H1 (cell line): ENCODE results near the gene ACOD1. TPM values are rescaled to one million over a fixed set of nuclear protein-coding genes. Genes with fewer than 3 reads are reported as not detected.

Experiments used
- CTCF ChIA-PET: fragments of 300-600 bp; sonication (Branson Sonifier 250); formaldehyde crosslinking; loops from one replicate; lab custom pipeline; 2021; ENCODE audit not compliant: partially characterized antibody; lab: Charles Lee
- POLR2A ChIA-PET: fragments of 300-600 bp; sonication (Branson Sonifier 250); formaldehyde crosslinking; loops from one replicate; lab custom pipeline; 2021; ENCODE audit warnings: inconsistent platforms; ENCODE audit not compliant: partially characterized antibody; lab: Charles Lee
- DNase-seq, 2 experiments: peaks; one replicate each; pipeline versions ENCODE4 v3.0.0 to v3.0.0-alpha.2; 2010 to 2022; ENCODE audit warnings: low spot score in 2 of 2, low read depth in 1 of 2, mixed read lengths in 1 of 2
- FAIRE-seq: peaks from 2 replicates; lab custom pipeline; 2011; peaks lifted over from hg19 to GRCh38; lab: Jason Lieb, UNC
- H2AFZ ChIP-seq: 2 replicates; pipeline ENCODE4 v1.8.1; 2012; ENCODE audit warnings: low read length, inconsistent platforms
- H2AK5ac ChIP-seq: 2 replicates; pipeline ENCODE4 v1.6.1; 2013; ENCODE audit warnings: low read depth, low read length
- H2BK120ac ChIP-seq: replicated peaks from 2 replicates; pipeline ENCODE3; 2013; ENCODE audit warnings: low read depth, low read length, inconsistent platforms
- H2BK12ac ChIP-seq: 2 replicates; pipeline ENCODE4 v1.6.1; 2013; ENCODE audit warnings: low read depth, low read length
- H2BK15ac ChIP-seq: 2 replicates; pipeline ENCODE4 v1.6.1; 2013; ENCODE audit warnings: low read length
- H2BK20ac ChIP-seq: 2 replicates; pipeline ENCODE4 v1.6.1; 2013; ENCODE audit warnings: low read length
- H2BK5ac ChIP-seq: 2 replicates; pipeline ENCODE4 v1.6.1; 2013; ENCODE audit warnings: low read depth, low read length
- H3K14ac ChIP-seq: 2 replicates; pipeline ENCODE4 v1.6.1; 2013; ENCODE audit warnings: inconsistent platforms; ENCODE audit not compliant: insufficient read length
- H3K18ac ChIP-seq: 2 replicates; pipeline ENCODE4 v1.6.1; 2013; ENCODE audit warnings: low read length; ENCODE audit errors: extremely low read depth
- H3K23ac ChIP-seq: 2 replicates; pipeline ENCODE4 v1.6.1; 2013; ENCODE audit warnings: inconsistent platforms; ENCODE audit not compliant: insufficient read length
- H3K23me2 ChIP-seq: 2 replicates; pipeline ENCODE4 v1.6.1; 2013; ENCODE audit warnings: low read depth, low read length
- H3K27ac ChIP-seq: 2 replicates; pipeline ENCODE4 v1.6.1; 2011; ENCODE audit warnings: low read depth, low read length, inconsistent platforms
- H3K27me3 ChIP-seq, 4 experiments: replicated peaks in 1 of 4; 1 replicate in 1 of 4; 2 replicates in 3 of 4; pipeline versions ENCODE4 v1.6.1 to v1.8.1; 2011 to 2013; ENCODE audit warnings: low read length in 3 of 4, mild to moderate bottlenecking in 3 of 4, inconsistent platforms in 2 of 4, mixed read lengths in 2 of 4, moderate library complexity in 1 of 4; ENCODE audit not compliant: control insufficient read depth in 3 of 4, insufficient read depth in 3 of 4; ENCODE audit errors: extremely low read depth in 1 of 4
- H3K36me3 ChIP-seq, 4 experiments: 2 replicates each; pipeline versions ENCODE4 v1.6.1 to v1.8.1; 2011 to 2013; ENCODE audit warnings: mild to moderate bottlenecking in 4 of 4, low read length in 3 of 4, moderate library complexity in 2 of 4, control low read depth in 1 of 4, inconsistent platforms in 1 of 4; ENCODE audit not compliant: insufficient read depth in 4 of 4, control insufficient read depth in 2 of 4
- H3K4ac ChIP-seq: replicated peaks from 2 replicates; pipeline ENCODE3; 2013; ENCODE audit warnings: low read length, low read depth, mixed read lengths, inconsistent platforms; ENCODE audit not compliant: insufficient read length
- H3K4me1 ChIP-seq, 4 experiments: replicated peaks in 1 of 4; 1 replicate in 1 of 4; 2 replicates in 3 of 4; pipeline versions ENCODE4 v1.6.1 to v1.8.1; 2011 to 2013; ENCODE audit warnings: low read length in 3 of 4, inconsistent platforms in 2 of 4, mixed read lengths in 1 of 4; ENCODE audit not compliant: insufficient read depth in 4 of 4, control insufficient read depth in 3 of 4
- H3K4me2 ChIP-seq, 2 experiments: 2 replicates each; pipeline versions ENCODE4 v1.6.1 to v1.8.1; 2011 to 2013; ENCODE audit warnings: low read depth in 2 of 2, low read length in 2 of 2, control low read depth in 1 of 2, inconsistent platforms in 1 of 2, mild to moderate bottlenecking in 1 of 2; ENCODE audit not compliant: insufficient read depth in 1 of 2
- H3K4me3 ChIP-seq, 4 experiments: fragments of 200-600, 300-600 bp in 1 of 4; sonication (generic), shearing (Covaris generic), sonication (Bioruptor Twin) in 1 of 4; 2 replicates each; pipeline versions ENCODE4 v1.5.1 to v1.8.1; 2011 to 2016; ENCODE audit warnings: low read length in 4 of 4, low read depth in 3 of 4, control low read depth in 2 of 4, inconsistent platforms in 2 of 4, mild to moderate bottlenecking in 2 of 4, mixed read lengths in 1 of 4, moderate library complexity in 1 of 4; ENCODE audit not compliant: insufficient read depth in 2 of 4; ENCODE audit errors: extremely low read depth in 1 of 4
- H3K56ac ChIP-seq: replicated peaks from 2 replicates; pipeline ENCODE3; 2013; ENCODE audit warnings: low read depth, mild to moderate bottlenecking, mixed read lengths, low read length, inconsistent platforms; ENCODE audit not compliant: insufficient read length
- H3K79me1 ChIP-seq: 2 replicates; pipeline ENCODE4 v1.6.1; 2013; ENCODE audit warnings: low read depth, low read length, control low read depth
- H3K79me2 ChIP-seq, 2 experiments: 2 replicates each; pipeline versions ENCODE4 v1.6.1 to v1.8.1; 2012 to 2013; ENCODE audit warnings: low read length in 2 of 2, mild to moderate bottlenecking in 2 of 2, inconsistent platforms in 1 of 2; ENCODE audit not compliant: insufficient read depth in 2 of 2, control insufficient read depth in 1 of 2
- H3K9ac ChIP-seq, 4 experiments: replicated peaks in 1 of 4; 1 replicate in 1 of 4; 2 replicates in 3 of 4; pipeline versions ENCODE4 v1.6.1 to v1.8.1; 2011 to 2013; ENCODE audit warnings: low read depth in 3 of 4, low read length in 3 of 4, control low read depth in 2 of 4, mild to moderate bottlenecking in 2 of 4, moderate library complexity in 2 of 4, inconsistent platforms in 1 of 4; ENCODE audit errors: extremely low read depth in 1 of 4
- H3K9me3 ChIP-seq, 2 experiments: 2 replicates each; pipeline versions ENCODE4 v1.6.1 to v1.8.1; 2012 to 2013; ENCODE audit warnings: mild to moderate bottlenecking in 2 of 2, moderate library complexity in 2 of 2, control low read depth in 1 of 2, inconsistent platforms in 1 of 2, low read depth in 1 of 2, low read length in 1 of 2, mixed read lengths in 1 of 2; ENCODE audit not compliant: insufficient read depth in 2 of 2
- H4K20me1 ChIP-seq, 2 experiments: replicated peaks in 1 of 2; 2 replicates each; pipeline versions ENCODE3 to v1.8.1; 2011 to 2013; ENCODE audit warnings: inconsistent platforms in 2 of 2, low read length in 2 of 2, mild to moderate bottlenecking in 1 of 2; ENCODE audit not compliant: insufficient read depth in 2 of 2, control insufficient read depth in 1 of 2
- H4K5ac ChIP-seq: 2 replicates; pipeline ENCODE4 v1.6.1; 2013; ENCODE audit warnings: low read length, low read depth, mixed read lengths, inconsistent platforms; ENCODE audit not compliant: insufficient read length
- H4K8ac ChIP-seq: 2 replicates; pipeline ENCODE4 v1.8.0; 2013; ENCODE audit warnings: mild to moderate bottlenecking, moderate library complexity, low read length, inconsistent platforms; ENCODE audit not compliant: insufficient read depth; ENCODE audit errors: extremely low read depth
- H4K91ac ChIP-seq: replicated peaks from 2 replicates; pipeline ENCODE3; 2013; ENCODE audit warnings: low read length, mixed read lengths, inconsistent platforms; ENCODE audit not compliant: insufficient read length
- CREB1 ChIP-seq: IDR thresholded peaks from 2 replicates; pipeline ENCODE4 v1.6.1; 2012; ENCODE audit warnings: inconsistent platforms
- CTCF ChIP-seq, 3 experiments: IDR thresholded peaks; 1 replicate in 2 of 3; 2 replicates in 1 of 3; pipeline versions ENCODE4 v1.5.1 to v1.6.1; 2011; ENCODE audit warnings: low read length in 3 of 3, mild to moderate bottlenecking in 3 of 3, inconsistent platforms in 2 of 3, low read depth in 1 of 3, moderate library complexity in 1 of 3; ENCODE audit not compliant: insufficient read depth in 1 of 3; ENCODE audit errors: control extremely low read depth in 1 of 3
- MAFK ChIP-seq: IDR thresholded peaks from 2 replicates; pipeline ENCODE4 v1.6.1; 2012; ENCODE audit warnings: low read depth, mild to moderate bottlenecking, improper control_type of control experiment, low read length
- RAD21 ChIP-seq, 2 experiments: IDR thresholded peaks in 1 of 2; conservative IDR thresholded peaks in 1 of 2; 2 replicates each; pipeline ENCODE4 v1.6.1; 2011; ENCODE audit warnings: low read depth in 2 of 2, low read length in 2 of 2, improper control_type of control experiment in 1 of 2, inconsistent platforms in 1 of 2, mild to moderate bottlenecking in 1 of 2, moderate library complexity in 1 of 2
- WGBS, 2 experiments: shearing (Covaris generic) in 1 of 2; methylation state at CpG; one replicate each; pipeline versions ENCODE4 v1.1.6 to v1.1.7; 2013 to 2015; ENCODE audit warnings: low lambda C conversion rate in 2 of 2, mixed read lengths in 2 of 2, inconsistent platforms in 1 of 2, low coverage in 1 of 2, missing lambda C conversion rate in 1 of 2; ENCODE audit not compliant: insufficient replicate concordance in 2 of 2, insufficient coverage in 1 of 2, insufficient read length in 1 of 2; ENCODE audit errors: extremely low coverage in 1 of 2, missing lambda C conversion rate in 1 of 2; 5-methylcytosine and 5-hydroxymethylcytosine counted together
- polyA plus RNA-seq, 7 experiments: library from polyadenylated mRNA; depleted of rRNA in 3 of 7; stranded (reverse) in 5 of 7; unstranded in 2 of 7; fragments of >200 nt in 5 of 7; fragments of 200-250 nt in 2 of 7; gene quantifications; 1 replicate in 5 of 7; 2 replicates in 1 of 7; 4 replicates in 1 of 7; pipeline versions ENCODE4 v1.2.1 to v1.2.3, GENCODE V29; 2011 to 2013; ENCODE audit warnings: missing spikeins in 2 of 7, mixed read lengths in 2 of 7
- total RNA-seq: library from RNA; stranded (reverse); fragmentation: NEBNext Ultra II Directional; extraction: Animal tissue kit (Norgen Biotek cat#: 25700); gene quantifications from 2 replicates; pipeline ENCODE4 v1.2.1, GENCODE V29; 2021

The ACOD1 gene
- total and polyA plus RNA-seq, 2 of the 8 experiments (the other 6 are each of a cell fraction or from before 2014, with no cell fraction given): not detected

GRCh38 chr13:77002590-77003190, 54.4 kb downstream of the ACOD1 start:
- POLR2A ChIA-PET: interaction anchor here (0.9 to 1.4 kb wide), 2 partner anchors 10 to 15 kb away, joined by 3 read pairs; no protein-coding TSS in a partner anchor
- no peak overlapping the region for H2BK5ac ChIP-seq
- no peak overlapping the region for H3K27ac ChIP-seq
- no peaks in the 10 kb centered on the region for H3K27me3 ChIP-seq
- no peaks in the 10 kb centered on the region for H3K23me2 ChIP-seq
- H3K14ac ChIP-seq: no peak overlapping the region
- no peak overlapping the region for H4K91ac ChIP-seq
- peaks cover 0 to 1% of the 10 kb centered on the region in 2 experiments for H4K20me1 ChIP-seq
- H4K8ac ChIP-seq: no peak overlapping the region
- no peak overlapping the region for H3K4me2 ChIP-seq
- no peak overlapping the region for H2BK15ac ChIP-seq
- H3K79me2 ChIP-seq: no peaks in the 10 kb centered on the region
- peaks cover 3 to 26% (median 11%) of the 10 kb centered on the region in 4 experiments; a peak in 7 of 8 replicates for H3K36me3 ChIP-seq
- H2AK5ac ChIP-seq: no peak overlapping the region
- no peak overlapping the region for H3K23ac ChIP-seq
- no peaks in the 10 kb centered on the region for H3K9me3 ChIP-seq
- no peak overlapping the region for H3K18ac ChIP-seq
- H2BK20ac ChIP-seq: no peak overlapping the region
- H3K56ac ChIP-seq: no peak overlapping the region
- CTCF ChIA-PET: interaction anchor here (0.6 to 4.7 kb wide), 23 partner anchors 8 to 1311 kb away, joined by 3 to 26 read pairs (median 3); partner anchors contain the start of gene CLN5
- no peak overlapping the region for H2BK120ac ChIP-seq
- H2BK12ac ChIP-seq: no peak overlapping the region
- WGBS, 2 experiments: 74% methylated on average over 7 of the region's 7 CpGs; no CpG with 5 or more reads in 1 of the 2 experiments
- H3K9ac ChIP-seq: peak overlapping the region in 1 of 4 experiments; percentile 8; a peak in 1 of 7 replicates
- H3K4me3 ChIP-seq: no peak overlapping the region
- no peak overlapping the region for H3K4ac ChIP-seq
- no peak overlapping the region for H4K5ac ChIP-seq
- H3K79me1 ChIP-seq: no peaks in the 10 kb centered on the region; the same call in 1 of the 2 replicates
- no peak overlapping the region for H2AFZ ChIP-seq
- DNase-seq: no peak
- TF ChIP-seq CTCF (IDR thresholded peaks at IDR 0.05; ENCODE audit: control extremely low read depth in 1 of 3, insufficient read depth in 1 of 3, low read depth in 1 of 3, low read length in 3 of 3) (peak in 2 of 3 experiments; percentile 47 to 65; a peak in 2 of 4 replicates), RAD21 (IDR thresholded peaks at IDR 0.05 in 1 of 2, conservative IDR thresholded peaks at IDR 0.05 in 1 of 2; ENCODE audit: low read depth in 2 of 2, low read length in 2 of 2) (peak; percentile 47 to 59), MAFK (no peak), CREB1 (no peak)
- peak; percentile 83 for FAIRE-seq
- H3K4me1 ChIP-seq: no peaks in the 10 kb centered on the region
